Measurements from ENCODE around the gene KCNMA1.

The KCNMA1 gene

DNA sequence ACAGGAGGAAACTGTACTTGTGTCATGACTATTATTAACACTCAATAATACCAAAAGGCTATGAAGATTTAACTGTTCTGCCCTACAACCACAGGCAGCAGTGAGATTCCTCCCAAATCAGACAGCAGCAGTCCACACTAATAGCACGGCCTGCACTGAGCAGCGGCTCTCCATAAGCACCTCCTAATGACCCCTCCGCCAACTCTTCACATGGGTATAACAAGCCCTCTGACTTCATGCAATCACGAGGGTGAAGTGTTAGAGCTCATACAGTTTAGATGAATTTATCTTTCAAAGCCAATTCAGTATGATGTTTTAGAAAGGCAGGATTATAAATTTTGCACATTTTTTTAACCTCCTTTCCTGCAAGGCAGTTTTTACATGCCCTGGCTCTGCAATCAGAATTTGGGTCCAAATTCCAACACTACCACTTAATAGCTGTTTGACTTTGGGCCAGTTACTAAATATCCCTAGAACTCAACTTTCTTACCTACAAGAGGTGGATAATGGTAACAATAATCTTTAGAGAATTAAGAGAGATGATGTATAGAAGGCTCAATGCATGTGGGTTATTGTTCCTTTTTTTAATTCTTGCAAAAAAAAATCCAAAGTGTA lies 617.1 kb downstream of the KCNMA1 start:
- no peak for DNase-seq (ENCODE audit: low read depth)
- TF ChIP-seq, protein P1, sequence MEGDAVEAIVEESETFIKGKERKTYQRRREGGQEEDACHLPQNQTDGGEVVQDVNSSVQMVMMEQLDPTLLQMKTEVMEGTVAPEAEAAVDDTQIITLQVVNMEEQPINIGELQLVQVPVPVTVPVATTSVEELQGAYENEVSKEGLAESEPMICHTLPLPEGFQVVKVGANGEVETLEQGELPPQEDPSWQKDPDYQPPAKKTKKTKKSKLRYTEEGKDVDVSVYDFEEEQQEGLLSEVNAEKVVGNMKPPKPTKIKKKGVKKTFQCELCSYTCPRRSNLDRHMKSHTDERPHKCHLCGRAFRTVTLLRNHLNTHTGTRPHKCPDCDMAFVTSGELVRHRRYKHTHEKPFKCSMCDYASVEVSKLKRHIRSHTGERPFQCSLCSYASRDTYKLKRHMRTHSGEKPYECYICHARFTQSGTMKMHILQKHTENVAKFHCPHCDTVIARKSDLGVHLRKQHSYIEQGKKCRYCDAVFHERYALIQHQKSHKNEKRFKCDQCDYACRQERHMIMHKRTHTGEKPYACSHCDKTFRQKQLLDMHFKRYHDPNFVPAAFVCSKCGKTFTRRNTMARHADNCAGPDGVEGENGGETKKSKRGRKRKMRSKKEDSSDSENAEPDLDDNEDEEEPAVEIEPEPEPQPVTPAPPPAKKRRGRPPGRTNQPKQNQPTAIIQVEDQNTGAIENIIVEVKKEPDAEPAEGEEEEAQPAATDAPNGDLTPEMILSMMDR (IDR thresholded peaks at IDR 0.05; ENCODE audit: insufficient read depth, low read depth, low read length, missing control alignments) = no peak
- H3K4me3 ChIP-seq (ENCODE audit: low read depth, low read length) = no peak overlapping the region

DNA sequence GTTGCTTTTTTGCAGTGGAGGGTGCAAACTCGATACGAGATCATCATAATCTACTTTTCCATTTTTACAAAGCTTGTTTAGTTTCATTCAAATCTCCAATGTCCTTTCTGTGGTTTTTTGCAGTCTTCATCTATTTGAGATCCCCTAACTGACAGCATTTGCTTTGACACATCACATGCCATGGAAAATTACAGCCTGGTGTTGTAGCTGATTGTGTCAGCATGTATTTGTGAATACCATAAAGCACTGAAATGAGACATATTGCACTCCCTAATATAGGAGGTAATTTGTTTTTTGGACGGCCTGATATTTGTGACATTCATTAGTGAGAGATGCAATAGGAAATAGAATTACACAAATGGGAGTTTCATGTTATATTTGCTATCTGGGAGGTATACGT lies 620.8 kb downstream of the KCNMA1 start:
- DNase-seq (ENCODE audit: low read depth) = no peak
- H3K4me3 ChIP-seq (ENCODE audit: low read depth, low read length) = no peak overlapping the region
- TF ChIP-seq, protein P1 (IDR thresholded peaks at IDR 0.05; ENCODE audit: insufficient read depth, low read depth, low read length, missing control alignments) = no peak

DNA sequence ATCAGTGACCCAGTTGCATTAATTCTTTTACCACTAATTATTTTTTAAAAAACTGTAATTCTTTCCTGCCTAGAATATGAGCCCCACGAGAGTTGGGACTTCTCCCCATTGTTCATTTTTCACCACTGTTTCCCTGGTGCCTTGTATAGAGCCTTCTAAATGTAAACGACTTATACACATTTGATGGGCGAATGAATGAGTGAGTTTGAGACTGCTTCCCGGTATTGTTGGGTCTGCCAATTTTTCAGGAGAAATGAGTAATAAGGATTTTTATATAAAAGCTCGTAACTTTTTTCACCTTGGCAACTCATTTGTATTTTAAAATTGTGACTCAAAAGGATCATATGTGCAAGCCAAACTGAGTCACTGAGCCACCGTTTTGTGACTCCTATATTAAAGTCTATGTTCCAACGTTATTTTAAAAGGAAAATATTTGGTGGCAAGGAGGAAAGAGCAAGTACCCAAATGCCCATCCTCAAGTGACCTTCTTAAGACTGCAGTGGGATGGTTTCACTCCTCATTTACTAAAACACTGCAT lies 621.3 kb downstream of the KCNMA1 start:
- TF ChIP-seq, protein P1 (IDR thresholded peaks at IDR 0.05; ENCODE audit: insufficient read depth, low read depth, low read length, missing control alignments) = no peak
- no peak overlapping the region for H3K4me3 ChIP-seq (ENCODE audit: low read depth, low read length)
- no peak for DNase-seq (ENCODE audit: low read depth)

DNA sequence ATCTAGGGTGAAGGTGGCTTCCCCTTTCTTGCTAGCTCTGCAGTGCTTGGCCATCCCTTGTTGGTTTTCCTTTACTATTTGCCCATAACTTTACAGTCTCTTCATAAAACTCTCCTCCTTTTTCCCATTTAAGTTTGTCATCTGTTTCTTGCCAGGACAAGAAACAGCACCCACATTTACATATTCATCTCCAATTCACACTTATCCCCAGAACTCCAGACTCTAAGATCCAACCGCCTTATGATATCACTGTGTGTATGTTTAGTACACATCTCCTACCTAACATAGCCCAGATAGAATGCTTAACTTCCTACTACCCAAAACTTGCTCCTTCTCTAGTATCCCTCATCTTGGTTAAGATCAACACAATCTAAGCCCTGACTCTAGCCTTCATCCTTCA lies 622.2 kb downstream of the KCNMA1 start:
- H3K4me3 ChIP-seq (ENCODE audit: low read depth, low read length) = no peak overlapping the region
- TF ChIP-seq, protein P1 (IDR thresholded peaks at IDR 0.05; ENCODE audit: insufficient read depth, low read depth, low read length, missing control alignments) = no peak
- DNase-seq (ENCODE audit: low read depth) = no peak

DNA sequence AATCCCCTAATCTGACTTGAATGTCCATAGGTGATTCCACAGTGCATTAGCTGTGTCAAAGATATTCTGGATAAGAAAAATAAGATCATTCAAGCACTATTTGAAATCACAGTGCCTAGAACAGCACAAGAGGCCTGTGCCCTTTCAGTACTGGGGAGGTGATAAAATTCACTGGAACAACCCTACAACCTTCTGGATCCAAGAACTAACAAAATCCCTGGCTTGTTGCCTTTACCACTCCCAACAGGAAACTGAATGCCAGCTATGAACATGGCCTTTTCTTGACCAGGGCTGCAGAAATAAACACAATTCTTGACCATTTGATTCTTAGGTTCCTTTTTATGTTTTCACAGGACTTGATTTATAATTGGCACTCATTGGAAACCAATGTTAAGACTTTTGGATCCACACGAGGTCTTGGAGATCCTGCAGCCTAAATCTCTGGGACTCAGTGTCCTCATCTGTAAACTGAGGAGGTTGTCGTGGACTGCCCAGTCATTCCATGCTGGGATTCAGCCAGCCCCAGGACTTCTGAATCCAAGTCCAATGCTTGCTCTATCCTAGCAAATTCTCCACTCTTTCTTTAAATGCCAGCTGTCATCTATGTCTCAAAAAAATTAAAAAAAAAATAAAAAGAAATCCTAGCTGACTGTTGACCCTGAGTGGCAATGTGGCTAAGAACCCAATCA lies 624.7 kb downstream of the KCNMA1 start:
- H3K4me3 ChIP-seq (ENCODE audit: low read depth, low read length) = no peak overlapping the region
- TF ChIP-seq, protein P1 (IDR thresholded peaks at IDR 0.05; ENCODE audit: insufficient read depth, low read depth, low read length, missing control alignments) = no peak
- no peak for DNase-seq (ENCODE audit: low read depth)

DNA sequence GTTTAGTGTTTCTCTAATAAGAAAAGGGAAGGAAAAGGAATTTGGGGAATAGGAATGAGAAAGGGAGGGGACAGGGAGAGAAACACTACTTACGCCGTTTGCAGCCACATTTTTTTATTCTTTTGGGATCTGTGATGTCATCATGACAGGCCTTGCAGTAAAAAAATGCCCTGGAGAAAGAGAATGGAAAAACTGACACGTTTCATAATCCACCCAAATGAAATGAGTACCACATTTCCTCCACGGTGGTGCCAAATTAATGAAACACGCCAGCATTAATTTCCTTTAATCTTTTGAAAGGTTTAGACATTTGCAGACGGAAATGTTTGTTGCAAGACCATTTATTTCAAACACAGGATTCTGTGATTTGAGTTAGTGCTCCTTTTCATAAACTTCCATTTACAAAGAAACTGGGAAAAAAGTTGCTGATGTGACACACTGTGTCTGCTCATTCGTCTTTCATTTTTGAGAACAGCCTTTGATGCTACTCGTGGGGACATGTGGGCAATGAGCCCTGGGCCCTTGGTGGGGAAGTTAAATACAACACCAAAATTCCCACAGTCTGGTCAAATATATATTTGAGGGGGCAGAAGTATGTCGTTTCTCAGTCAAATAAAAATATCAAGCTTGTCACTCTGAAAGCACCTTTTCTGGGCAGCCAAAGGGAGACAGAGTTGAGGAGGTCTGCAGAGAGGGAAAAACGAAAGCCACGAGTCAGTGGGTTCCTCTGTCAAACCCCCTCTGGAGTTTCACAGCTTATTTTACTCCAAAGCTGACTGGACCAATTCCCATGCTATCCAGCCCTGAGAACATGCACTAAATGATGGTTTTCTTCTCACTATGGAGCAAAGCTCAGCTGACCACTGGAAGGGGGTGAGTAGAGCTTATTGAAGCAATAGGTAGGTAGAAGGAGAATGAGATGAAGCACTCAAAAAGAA lies 625.5 kb downstream of the KCNMA1 start:
- TF ChIP-seq, protein P1 (IDR thresholded peaks at IDR 0.05; ENCODE audit: insufficient read depth, low read depth, low read length, missing control alignments) = no peak
- DNase-seq (ENCODE audit: low read depth) = no peak
- H3K4me3 ChIP-seq (ENCODE audit: low read depth, low read length) = no peak overlapping the region

Data from GM12865 (cell line).